NCI-H69 (cell line): ENCODE measurements around the gene MPHOSPH9.
A peak's percentile ranks its signal among the peaks of the same experiment; 100 is the strongest.

Source experiments
- DNase-seq: peaks from one replicate; lab custom pipeline; 2025; lab: John Stamatoyannopoulos, UW

Gene MPHOSPH9

DNA sequence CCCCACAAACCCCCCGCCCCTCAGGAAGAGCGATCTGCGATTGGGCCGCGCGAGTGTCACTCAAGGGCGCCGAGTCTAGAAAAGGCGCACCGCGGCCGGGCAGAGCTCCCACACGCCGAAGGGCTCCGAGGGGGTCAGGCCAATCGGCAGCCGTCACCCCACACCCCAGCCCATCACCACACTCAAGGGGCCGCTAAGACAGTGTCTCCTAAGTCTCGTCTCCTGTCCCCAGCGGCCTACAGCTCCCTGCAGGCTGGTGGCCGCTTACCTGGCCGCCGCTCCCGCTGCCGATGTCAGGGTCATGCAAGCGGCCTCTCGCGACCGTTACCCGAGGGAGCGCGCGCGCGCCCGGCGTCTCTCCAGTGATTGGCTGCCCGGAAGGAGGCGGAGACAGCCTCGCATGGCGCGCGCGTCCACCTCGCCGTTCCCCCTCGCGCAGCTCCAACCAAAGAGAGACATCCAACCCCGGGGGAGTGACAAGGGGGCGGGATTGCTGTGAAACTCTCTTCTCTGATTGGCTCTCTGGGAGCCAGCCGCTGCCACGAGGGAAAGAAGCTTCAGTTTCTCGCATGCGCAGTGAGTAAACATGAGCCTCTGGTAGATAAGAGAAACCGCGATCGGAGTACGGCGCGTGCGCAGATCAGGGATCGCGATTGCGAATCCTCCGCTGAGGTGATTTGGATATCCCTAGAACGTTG lies at the start of gene MPHOSPH9, which contains the start of gene MTRFR:
Gene MPHOSPH9 (minus strand): TSS at position 335 of the 698 bp plus-strand sequence. CDS start 2,777 bp downstream, outside the sequence.
Gene MTRFR (plus strand): TSS at position 630 of the 698 bp plus-strand sequence. CDS start 20,239 bp downstream, outside the sequence.
- DNase-seq, result peak; percentile 100

GRCh38 chr12:123282111-123282510 lies 49.2 kb upstream of the MPHOSPH9 start:
- no peak for DNase-seq

GRCh38 chr12:123280971-123281370 lies 48.0 kb upstream of the MPHOSPH9 start:
- no peak for DNase-seq

DNA sequence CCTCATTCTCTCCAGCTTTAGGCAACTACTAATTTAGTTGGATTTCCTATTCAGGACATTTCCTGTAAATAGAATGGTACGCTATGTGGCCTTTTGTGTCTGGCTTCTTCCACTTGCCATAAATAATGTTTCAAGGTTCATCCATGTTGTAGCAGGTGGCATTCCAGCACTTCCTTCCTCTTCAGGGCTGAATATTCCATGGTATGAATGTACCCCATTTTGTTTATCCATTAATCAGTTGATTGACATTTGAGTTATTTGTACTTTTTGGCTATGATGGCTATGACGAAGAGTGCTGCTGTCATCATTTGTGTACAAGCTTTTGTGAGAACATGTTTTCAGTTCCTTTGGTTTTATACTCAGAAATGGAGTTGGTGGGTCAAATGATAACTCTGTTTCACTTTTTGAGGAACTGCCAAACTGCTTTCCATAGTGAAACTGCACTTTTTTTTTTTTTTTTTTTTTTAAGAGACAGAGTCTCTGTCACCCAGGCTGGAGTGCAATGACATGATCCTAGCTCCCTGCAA lies 45.2 kb upstream of the MPHOSPH9 start:
- DNase-seq, result no peak

DNA sequence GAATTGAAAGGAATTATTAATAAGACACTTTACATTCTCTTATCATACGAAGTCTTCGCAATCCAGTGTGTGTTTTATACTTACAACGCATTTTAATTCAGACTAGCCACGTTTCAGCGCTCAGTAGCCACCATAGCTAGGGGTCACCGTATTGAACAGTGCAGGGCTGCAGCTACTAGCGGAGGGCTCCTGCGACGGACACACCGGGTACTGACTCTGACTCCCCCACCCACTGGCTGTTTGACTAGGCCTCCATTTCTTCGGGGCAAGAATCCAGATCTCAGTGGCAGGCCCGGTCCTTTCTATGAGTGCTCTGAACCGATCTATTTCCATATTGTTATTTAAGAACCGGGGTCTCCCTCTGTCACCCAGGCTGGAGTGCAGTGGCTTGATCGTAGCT lies 40.2 kb upstream of the MPHOSPH9 start:
- no peak for DNase-seq

- peak; percentile 83 for DNase-seq
Measured at GRCh38 chr12:123271001-123271668, 38.2 kb upstream of the MPHOSPH9 start.

DNA sequence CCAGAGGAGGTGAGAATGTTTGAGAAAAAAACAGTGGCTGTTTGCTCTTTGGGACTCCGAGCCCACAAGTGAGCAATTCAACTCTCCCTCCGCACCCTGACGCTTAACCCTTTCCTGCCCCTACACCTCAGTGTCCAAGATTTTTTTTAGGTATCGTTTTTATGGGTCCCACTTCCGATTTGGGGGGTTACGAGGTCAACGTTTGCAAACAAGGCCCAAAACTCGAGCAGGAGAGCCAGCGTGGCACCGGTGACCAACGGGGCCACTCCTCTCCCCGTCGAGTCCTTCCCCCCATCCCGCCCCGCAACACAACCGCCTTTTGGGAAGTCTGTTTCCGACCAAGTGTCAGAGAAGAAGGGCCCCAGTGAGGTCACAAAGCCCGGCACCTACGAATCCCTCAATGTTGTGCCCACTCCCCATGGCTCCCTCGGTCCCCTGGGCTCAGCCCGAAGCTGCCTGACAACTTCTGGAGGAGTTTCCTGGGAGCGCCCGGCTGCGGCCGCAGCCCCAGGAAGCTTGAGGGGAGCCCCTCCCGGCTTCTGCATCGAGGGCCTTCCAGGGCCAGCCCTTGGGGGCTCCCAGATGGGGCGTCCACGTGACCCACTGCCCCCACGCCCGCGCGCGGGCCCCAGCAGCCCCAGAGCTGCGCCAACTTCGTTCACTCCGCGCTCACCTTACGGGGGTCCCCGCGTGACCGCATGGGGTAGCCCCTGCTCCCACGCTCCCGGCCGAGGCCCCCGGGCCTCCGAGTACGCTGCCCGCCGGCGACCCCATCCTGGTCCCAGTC lies 37.5 kb upstream of the MPHOSPH9 start:
- DNase-seq, result peak; percentile 78

DNA sequence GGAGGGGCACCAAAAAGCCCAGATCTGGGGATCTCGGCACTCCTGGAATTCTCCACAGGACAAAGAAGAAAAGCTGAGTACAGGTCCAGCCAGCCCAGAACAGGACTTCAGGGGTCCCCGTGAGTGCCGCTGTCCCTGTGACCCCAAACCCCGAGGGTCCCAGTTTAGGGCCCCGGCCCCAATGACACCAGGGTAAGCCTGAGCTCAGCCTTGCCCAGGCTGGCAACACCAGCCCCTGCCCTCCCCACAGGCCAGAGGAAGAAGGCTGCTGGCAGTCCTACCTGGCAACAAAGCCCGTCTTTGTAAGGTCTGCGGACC lies 36.9 kb upstream of the MPHOSPH9 start:
- no peak for DNase-seq

- peak; percentile 97 for DNase-seq
Measured at GRCh38 chr12:123269395-123269892, 36.5 kb upstream of the MPHOSPH9 start.

DNA sequence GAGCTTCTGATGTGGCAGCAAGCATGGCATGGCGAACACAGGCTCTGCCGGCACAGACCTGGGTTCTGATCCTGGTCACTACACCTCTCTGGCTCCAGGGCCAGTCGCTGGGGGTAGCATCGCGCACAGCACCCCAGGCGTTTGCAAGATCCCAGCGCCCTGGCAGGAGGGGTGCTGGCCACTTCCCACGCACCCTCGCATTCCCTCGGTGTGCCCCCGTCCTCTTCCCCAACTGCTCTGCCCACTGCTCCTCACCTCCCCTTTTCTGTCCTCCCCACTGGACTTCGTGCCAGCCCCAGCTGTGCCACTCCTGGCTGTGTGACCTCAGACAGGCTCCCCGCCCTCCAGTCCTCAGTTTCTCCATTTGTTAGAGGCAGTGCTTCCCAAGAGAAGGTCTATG lies 35.9 kb upstream of the MPHOSPH9 start:
- peak; percentile 54 for DNase-seq

DNA sequence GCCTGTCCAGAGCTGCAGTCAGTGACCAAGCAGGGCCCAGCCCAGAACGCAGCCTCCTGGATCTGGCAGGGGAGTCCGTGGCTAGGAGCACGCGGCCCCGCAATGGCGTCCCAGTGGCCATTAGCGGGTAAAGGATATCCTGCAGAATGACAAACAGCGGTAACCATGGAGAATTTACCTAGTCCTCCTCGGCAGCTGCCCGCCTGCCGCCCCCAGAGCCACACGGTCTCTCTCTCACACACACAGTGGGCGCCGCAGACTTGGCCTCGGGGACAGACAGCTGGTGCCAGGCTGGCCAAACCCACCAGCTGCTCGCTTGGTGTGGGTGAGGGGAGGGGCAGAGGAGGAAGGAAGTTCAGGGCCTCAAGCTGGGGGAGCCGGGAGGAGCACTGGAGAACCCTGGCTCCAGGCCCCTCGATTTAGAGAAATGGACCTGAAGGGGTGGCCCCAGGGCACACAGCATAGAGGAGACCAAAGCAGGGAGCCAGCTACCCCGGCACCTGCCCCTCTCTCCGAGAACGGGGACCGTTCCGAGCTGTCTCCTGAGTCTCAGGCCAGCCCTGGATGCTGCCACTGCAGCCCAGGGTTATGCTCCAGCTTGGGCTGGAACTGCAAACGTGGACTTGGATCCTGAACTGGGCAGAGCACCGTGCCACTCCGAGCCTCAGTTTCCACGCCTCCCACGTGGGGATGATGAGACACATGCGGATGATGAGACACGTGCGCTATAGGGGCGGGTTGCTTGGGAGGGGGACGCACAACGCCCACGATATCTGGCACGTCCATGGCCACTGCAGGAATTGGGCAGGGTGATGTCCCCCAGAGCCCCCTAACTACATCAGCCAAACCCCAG lies 35.3 kb upstream of the MPHOSPH9 start:
- peak; percentile 98 for DNase-seq

GRCh38 chr12:123267335-123267920 lies 34.5 kb upstream of the MPHOSPH9 start:
- peak; percentile 55 for DNase-seq

DNA sequence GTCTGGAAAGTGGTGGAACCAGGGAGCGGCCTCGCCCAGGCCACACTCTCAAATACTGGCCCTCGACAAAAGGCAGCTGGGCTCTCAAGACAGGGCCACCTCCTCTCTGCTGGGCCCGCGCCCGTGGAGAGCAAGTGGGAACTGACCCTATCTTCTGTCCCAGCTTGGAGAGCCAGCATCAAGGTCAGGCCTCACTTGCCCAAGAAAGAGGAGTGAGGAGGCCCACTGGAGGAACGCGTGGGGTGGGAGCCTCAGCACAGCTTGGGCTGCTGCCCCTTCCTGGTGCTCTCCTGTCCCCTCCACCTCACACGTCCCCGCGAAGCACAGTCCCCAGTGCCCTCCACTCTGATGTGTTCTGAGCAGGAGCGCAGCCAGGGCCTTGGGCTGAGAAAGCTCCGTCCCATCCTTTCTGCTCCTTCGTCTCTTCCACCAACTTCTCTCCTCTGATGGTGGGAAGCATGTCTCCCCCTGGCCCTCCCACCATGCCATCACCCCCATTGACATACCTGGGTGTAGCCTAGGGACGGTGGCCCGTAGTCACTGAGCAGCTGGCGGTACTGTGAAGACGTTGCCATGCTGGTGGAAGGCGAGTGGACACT lies 33.8 kb upstream of the MPHOSPH9 start:
- no peak for DNase-seq

DNA sequence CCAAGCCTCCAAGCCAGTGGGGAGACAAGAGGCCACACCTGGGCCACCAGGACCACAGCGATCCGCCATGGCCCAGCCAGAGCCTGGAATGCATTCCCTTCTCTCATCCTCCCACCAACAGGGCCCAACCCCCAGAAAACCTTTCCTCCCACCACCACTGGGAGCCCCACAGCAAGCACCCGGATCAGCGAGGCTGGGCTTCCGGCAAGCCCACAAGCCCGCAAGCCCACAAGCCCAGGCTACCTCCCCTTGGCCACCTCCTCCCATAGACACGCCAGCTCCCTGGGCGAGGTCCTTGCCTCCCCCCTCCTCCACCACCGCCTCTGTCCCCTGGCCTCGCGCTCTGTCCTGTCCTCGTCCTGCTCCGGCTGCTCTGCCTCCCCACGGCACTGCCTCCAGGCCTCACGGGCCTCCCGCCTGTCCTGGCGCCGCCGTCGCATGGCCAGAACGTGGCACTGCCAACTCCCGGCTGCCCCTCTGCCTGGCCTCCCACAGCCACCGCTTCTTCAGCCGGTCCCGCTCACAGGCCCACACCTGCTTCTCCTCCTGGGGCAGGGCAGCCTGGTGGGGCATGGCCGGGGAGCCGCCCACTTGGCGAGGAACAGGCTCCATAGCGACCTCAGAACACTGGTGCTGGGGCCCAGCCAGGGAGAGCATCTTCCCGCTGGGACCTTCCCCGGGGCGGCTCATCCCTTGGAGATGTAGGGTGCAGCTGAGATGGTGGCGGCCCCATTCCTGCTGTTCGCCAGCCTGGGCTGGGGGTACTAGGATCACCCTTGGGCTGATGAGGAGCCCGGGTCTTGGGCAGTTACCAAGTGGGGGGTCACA lies 33.1 kb upstream of the MPHOSPH9 start:
- DNase-seq, result no peak

DNA sequence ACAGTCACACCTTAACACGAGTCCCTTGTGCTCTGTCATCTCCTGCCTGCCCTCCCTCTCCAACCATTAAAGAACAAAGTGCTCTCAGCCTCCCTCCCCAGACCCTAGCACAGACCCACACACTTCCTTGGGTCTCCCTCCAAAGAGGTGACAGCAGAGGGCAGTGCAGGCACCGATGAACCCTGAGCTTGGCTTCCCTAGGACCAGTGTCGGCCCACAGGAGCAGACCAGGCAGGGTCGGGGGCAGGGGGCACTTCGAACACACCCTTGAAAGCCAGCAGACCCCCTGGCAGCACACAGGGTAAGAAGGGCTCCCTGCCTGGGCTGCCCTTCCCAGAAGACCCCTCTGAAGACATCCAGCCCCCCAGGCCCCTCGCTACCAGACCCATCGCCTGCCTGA lies 31.7 kb upstream of the MPHOSPH9 start:
- DNase-seq, result peak; percentile 21

DNA sequence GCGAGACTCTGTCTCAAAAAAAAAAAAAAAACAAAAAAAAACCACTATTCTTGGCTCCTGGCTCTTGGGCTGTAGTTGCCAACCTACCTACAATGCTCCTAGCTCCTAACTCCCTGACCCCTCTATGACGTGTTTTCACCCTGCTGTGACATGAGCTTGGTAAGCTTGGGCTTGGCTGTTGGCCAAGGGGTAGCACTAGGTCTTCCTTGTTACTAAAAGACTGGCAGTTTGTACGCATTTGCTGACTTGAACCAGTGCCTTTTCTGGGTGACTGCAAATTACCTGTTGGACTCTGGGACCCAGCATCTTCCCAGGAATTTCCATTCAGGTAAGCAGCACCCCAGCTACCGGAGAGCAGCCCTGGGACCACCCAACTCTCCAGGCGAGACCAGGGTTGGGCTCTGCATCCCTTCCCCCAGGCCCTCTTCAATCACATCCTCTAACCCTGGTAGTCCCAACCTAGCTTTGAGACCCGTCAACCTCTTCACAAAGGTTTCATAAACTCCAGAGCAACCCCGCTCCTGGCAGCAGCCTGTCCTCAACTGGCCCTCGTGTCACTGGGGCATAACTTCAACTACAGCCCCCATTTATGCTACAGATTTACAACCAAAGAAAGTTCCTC lies 30.4 kb upstream of the MPHOSPH9 start:
- peak; percentile 91 for DNase-seq

GRCh38 chr12:123261196-123261595 lies 28.3 kb upstream of the MPHOSPH9 start:
- no peak for DNase-seq

DNA sequence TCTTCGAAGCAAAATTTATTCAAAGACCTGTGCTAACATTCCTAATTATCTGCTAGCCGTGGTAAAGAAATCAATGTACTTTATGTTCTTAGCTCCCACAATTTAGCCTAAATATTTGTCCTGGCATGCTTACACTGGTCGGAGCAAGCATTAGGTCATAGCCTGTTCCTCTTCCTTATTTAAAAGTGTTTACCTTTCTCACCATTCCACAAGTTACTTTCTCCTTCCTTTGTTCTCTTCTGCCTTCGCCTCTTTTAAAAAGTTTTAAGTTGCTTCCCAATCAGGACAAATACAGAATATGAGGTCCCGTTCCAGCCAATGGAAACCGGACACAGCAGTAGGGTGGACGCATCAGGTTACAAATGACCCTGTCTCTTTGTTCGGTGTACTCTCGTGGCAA lies 27.1 kb upstream of the MPHOSPH9 start:
- no peak for DNase-seq

DNA sequence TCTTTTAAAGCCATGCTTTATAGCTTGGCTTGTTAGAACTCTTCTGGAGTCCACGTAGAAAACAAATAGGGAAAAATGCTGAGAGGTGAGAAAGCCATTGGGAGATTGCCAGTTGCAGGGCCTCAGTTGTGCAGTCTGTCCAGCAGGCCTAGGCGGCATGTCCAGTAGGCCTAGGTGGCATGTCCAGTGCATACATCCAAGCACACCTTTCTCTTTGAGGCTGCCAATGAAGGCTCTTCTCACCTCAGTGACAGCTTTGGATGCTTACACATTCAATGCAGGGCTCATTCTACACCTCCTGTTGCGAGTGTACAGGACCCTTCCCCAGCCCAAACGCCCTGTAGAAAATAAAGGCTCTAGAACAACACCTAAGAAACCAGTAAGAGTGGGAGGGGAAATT lies 25.7 kb upstream of the MPHOSPH9 start:
- no peak for DNase-seq
